Activated naive CD4-positive, alpha-beta T cell treated with anti-CD3 and anti-CD28 coated beads for 36 hours (primary cell): ENCODE results near the gene KRTAP3-3. TPM values are rescaled to one million over a fixed set of nuclear protein-coding genes. Genes with fewer than 3 reads are reported as not detected.
"Not testable (repeated sequence)": the region's sequence is repeated elsewhere in the genome, so short reads cannot be mapped to it uniquely, and the experiment has no call there.

Source experiments
- CTCF ChIA-PET: fragments of 350-600 bp; sonication (Branson Sonifier 250); formaldehyde crosslinking; loops from one replicate; lab custom pipeline; 2021; ENCODE audit warnings: antibody characterized with exemption; lab: Charles Lee
- DNase-seq: peaks from one replicate; pipeline ENCODE4 v3.0.0-alpha.2; 2020
- H3K27ac Mint-ChIP-seq: one replicate; pipeline ENCODE4 v1.8.0; 2021; ENCODE audit warnings: mild to moderate bottlenecking, mixed read lengths
- H3K27me3 Mint-ChIP-seq: one replicate; pipeline ENCODE4 v1.8.0; 2021; ENCODE audit warnings: low read depth, mixed read lengths
- H3K36me3 Mint-ChIP-seq: one replicate; pipeline ENCODE4 v1.8.0; 2021; ENCODE audit warnings: low read depth, mixed read lengths
- H3K4me1 Mint-ChIP-seq: one replicate; pipeline ENCODE4 v1.8.0; 2021; ENCODE audit warnings: low read depth, mixed read lengths
- H3K4me3 Mint-ChIP-seq: one replicate; pipeline ENCODE4 v1.8.0; 2021; ENCODE audit warnings: mild to moderate bottlenecking, moderate library complexity, mixed read lengths
- H3K9me3 Mint-ChIP-seq: one replicate; pipeline ENCODE4 v1.8.0; 2021; ENCODE audit warnings: mixed read lengths
- intact Hi-C: fragments of 100-400 bp; cut with micrococcal nuclease; formaldehyde crosslinking; loops from one replicate; pipeline ENCODE4 v1.15.1; 2023
- total RNA-seq, 2 experiments: library from RNA; stranded (reverse); gene quantifications; one replicate each; pipeline ENCODE4 v1.2.3, GENCODE V29; 2021

The KRTAP3-3 gene
- total RNA-seq, result not detected

DNA sequence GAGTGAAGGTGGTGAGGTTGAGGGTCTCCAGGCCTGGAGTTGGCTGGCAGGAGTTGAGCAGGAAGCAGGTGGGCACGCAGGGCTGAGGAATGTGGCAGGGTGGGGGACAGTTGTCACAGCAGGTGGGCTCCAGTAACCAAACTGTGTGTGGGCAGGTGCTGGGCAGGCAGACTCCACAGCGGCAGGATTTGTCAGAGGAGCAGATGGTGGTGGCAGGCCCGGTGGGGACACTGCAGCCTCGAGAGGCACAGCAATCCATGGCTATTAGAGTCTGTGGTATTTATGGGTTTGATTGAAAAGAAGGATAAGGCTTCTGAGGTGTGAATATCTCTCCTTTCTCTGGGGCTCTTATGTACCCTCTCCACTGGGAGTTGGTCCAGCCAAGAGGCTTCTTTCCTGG, at the start of gene KRTAP3-3:
Gene KRTAP3-3 (minus strand): TSS at position 326 of the 400 bp plus-strand sequence. CDS start 67 bp downstream, at position 259.
- CTCF ChIA-PET, result no interaction called here
- peaks cover 28% of the 10 kb centered on the region for H3K27me3 Mint-ChIP-seq

GRCh38 chr17:41042953-41043352, 49.0 kb upstream of the KRTAP3-3 start:
- intact Hi-C loops, result no loop called here
- peaks cover 18% of the 10 kb centered on the region for H3K27me3 Mint-ChIP-seq
- no peak for DNase-seq
- H3K36me3 Mint-ChIP-seq, result no peaks in the 10 kb centered on the region
- peaks cover 4% of the 10 kb centered on the region for H3K4me1 Mint-ChIP-seq
- CTCF ChIA-PET, result no interaction called here
- no peak overlapping the region for H3K4me3 Mint-ChIP-seq
- H3K27ac Mint-ChIP-seq, result no peak overlapping the region
- peaks cover 8% of the 10 kb centered on the region for H3K9me3 Mint-ChIP-seq

More for the DNA sequence above, at the start of gene KRTAP3-3:
- intact Hi-C loops, result no loop called here
- Mint-ChIP-seq H3K36me3 (no peaks in the 10 kb centered on the region), H3K27ac (no peak within 1 kb of the TSS), H3K4me1 (no peaks in the 10 kb centered on the region), H3K9me3 (no peaks in the 10 kb centered on the region), H3K4me3 (no peak within 1 kb of the TSS)
- no peak for DNase-seq

GRCh38 chr17:41040783-41041571, 47.0 kb upstream of the KRTAP3-3 start, which contains the start of gene KRTAP1-1:
KRTAP1-1 (minus strand) TSS chr17:41041450; CDS start chr17:41041397, 53 bp downstream.
- CTCF ChIA-PET, H3K4me1 Mint-ChIP-seq, intact Hi-C loops: not testable (repeated sequence)

DNA sequence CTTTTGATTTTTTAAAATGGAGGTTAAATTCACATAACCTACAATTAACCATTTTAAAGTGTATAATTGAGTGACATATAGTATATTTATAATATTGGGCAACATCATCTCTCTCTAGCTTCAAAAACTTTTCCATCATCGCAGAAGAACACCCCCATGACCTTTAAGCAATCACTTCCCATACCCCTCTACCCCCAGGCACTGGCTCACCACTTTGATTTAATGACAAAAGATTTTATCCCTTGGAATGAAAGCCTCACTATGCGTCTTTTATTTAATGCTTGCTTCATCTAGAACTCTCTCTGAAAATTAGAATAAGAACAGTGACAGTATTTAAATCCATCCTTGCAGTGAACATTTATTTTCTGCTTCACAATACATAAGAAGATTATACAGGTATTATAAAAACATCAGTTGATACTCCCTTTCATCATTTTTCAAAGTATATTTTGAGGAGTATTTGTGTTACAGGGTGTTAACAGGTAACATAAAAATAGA, 43.9 kb upstream of the KRTAP3-3 start:
- CTCF ChIA-PET, result no interaction called here
- Mint-ChIP-seq H3K36me3 (no peaks in the 10 kb centered on the region), H3K27ac (no peak overlapping the region), H3K4me3 (no peak overlapping the region), H3K9me3 (peaks cover 2% of the 10 kb centered on the region), H3K4me1 (no peaks in the 10 kb centered on the region), H3K27me3 (no peaks in the 10 kb centered on the region)
- no peak for DNase-seq
- intact Hi-C loops, result no loop called here

More at GRCh38 chr17:41040783-41041571, 47.0 kb upstream of the KRTAP3-3 start, which contains the start of gene KRTAP1-1:
- not testable (repeated sequence) for H3K27ac Mint-ChIP-seq, H3K4me3 Mint-ChIP-seq, H3K36me3 Mint-ChIP-seq, H3K27me3 Mint-ChIP-seq, DNase-seq, H3K9me3 Mint-ChIP-seq

DNA sequence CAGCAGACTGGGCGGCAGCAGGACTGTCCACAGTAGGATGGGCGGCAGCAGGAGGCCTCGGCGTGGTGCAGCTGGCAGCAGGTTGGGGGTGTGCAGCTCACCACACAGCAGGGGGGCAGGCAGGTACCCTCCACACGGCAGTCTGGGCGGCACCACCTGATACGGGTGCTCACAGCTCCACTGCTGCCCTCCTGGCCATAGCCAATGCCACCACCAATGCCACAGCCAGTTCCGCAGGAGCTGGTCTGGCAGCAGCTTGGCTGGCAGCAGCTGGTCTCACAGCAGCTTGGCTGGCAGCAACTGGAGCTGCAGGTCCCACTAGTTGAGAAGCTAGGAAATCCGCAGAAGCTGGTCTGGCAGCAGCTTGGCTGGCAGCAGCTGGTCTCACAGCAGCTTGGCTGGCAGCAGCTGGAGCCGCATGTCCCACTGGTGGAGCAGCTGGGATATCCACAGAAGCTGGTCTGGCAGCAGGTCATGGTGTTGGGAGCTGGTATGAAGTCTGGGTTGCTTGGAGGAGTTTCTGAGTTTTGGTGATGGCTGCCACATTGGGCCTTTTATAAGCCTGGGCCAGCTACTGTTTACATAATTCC, 40.5 kb upstream of the KRTAP3-3 start, which contains the start of gene KRTAP1-3:
Gene KRTAP1-3 (minus strand): TSS at position 529 of the 590 bp plus-strand sequence. CDS start 53 bp downstream, at position 476.
- intact Hi-C loops, H3K27me3 Mint-ChIP-seq, H3K36me3 Mint-ChIP-seq, H3K9me3 Mint-ChIP-seq, H3K27ac Mint-ChIP-seq, CTCF ChIA-PET, H3K4me3 Mint-ChIP-seq, DNase-seq, H3K4me1 Mint-ChIP-seq: not testable (repeated sequence)

DNA sequence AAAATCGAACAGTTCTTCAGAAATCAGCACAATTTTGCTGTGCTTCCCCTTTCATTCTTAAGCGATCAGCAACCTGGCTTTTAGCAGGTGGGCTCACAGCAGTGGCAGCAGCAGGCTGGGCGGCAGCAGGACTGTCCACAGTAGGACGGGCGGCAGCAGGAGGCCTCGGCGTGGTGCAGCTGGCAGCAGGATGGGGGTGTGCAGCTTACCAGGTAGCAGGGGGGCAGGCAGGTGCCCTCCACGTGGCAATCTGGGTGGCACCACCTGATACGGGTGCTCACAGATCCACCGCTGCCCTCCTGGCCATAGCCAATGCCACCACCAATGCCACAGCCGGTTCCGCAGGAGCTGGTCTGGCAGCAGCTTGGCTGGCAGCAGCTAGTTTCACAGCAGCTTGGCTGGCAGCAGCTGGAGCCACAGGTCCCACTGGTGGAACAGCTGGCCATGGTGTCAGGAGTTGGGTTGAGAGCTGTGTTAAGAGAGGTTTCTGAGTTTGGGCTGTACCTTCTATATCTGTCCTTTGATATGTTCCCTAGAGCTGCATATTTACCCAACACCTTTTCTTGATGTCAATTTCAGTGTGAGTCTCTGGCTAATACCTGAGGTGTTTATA, 35.8 kb upstream of the KRTAP3-3 start, which contains the start of gene KRTAP1-4:
Gene KRTAP1-4 (minus strand): TSS at position 563 of the 613 bp plus-strand sequence. CDS start 117 bp downstream, at position 446.
- Mint-ChIP-seq H3K4me1 (no peaks in the 10 kb centered on the region), H3K36me3 (no peaks in the 10 kb centered on the region), H3K27me3 (peaks cover 6% of the 10 kb centered on the region), H3K27ac (no peak within 1 kb of the TSS), H3K9me3 (no peaks in the 10 kb centered on the region), H3K4me3 (no peak within 1 kb of the TSS)
- CTCF ChIA-PET, result no interaction called here
- DNase-seq, result no peak
- intact Hi-C loops, result no loop called here

- no peak within 1 kb of the TSS for H3K27ac Mint-ChIP-seq
- no peak for DNase-seq
- H3K36me3 Mint-ChIP-seq, result no peaks in the 10 kb centered on the region
- no peaks in the 10 kb centered on the region for H3K4me1 Mint-ChIP-seq
- no peak within 1 kb of the TSS for H3K4me3 Mint-ChIP-seq
- CTCF ChIA-PET, result no interaction called here
- no peaks in the 10 kb centered on the region for H3K9me3 Mint-ChIP-seq
- intact Hi-C loops, result no loop called here
- peaks cover 8% of the 10 kb centered on the region for H3K27me3 Mint-ChIP-seq
Measured at GRCh38 chr17:41026715-41027471, 32.9 kb upstream of the KRTAP3-3 start, which contains the start of gene KRTAP1-5. KRTAP1-5 (minus strand) TSS chr17:41027208; CDS start chr17:41027155, 53 bp downstream.

DNA sequence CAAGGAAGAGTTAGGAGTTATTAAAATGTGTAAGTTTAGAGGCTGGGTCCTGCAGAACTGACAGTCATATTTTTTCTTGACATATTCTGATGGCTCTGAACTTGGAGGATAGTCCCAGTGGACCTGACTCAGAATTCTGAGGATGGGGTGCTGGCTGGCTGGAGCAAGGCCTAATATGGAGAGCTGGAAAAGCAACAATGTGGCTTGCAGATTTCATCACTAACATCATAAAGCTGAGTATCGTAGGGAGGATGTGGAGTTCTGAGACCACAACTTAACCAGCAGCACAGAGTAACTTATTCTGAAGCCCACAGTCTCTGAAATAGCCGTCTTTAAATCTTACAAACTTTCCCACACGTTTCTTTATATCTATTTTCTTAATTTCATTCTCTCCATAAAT, 30.7 kb upstream of the KRTAP3-3 start:
- intact Hi-C loops, result no loop called here
- no peak overlapping the region for H3K27ac Mint-ChIP-seq
- H3K36me3 Mint-ChIP-seq, result no peaks in the 10 kb centered on the region
- CTCF ChIA-PET, result no interaction called here
- H3K4me1 Mint-ChIP-seq, result no peaks in the 10 kb centered on the region
- H3K27me3 Mint-ChIP-seq, result peaks cover 5% of the 10 kb centered on the region
- no peak for DNase-seq
- H3K4me3 Mint-ChIP-seq, result no peak overlapping the region
- no peaks in the 10 kb centered on the region for H3K9me3 Mint-ChIP-seq

DNA sequence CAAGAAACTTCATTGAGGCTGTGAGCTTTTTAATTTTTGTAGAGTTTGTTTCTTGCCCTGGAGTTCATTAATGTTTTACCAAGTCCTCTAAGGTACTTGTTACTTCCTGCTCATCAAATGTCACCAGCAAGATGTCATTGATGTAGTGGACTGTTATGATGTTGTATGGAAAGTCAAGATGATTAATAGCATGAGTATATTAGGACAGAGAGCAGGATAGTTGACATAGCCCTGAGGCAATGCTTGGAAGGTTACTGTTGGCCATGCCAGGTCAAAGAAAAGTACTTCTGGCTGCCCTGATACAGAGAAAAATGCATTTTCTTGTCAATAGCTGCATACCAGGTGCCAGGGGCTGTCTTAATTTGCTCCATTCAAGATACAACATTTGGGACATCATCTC, 26.4 kb upstream of the KRTAP3-3 start:
- no peak overlapping the region for H3K27ac Mint-ChIP-seq
- H3K4me3 Mint-ChIP-seq, result no peak overlapping the region
- CTCF ChIA-PET, result interaction anchor here (0.7 kb wide), 1 partner anchor 15 kb away, joined by 3 read pairs; no protein-coding TSS in a partner anchor
- intact Hi-C loops, result no loop called here
- H3K27me3 Mint-ChIP-seq, result peaks cover 2% of the 10 kb centered on the region
- DNase-seq, result no peak
- H3K9me3 Mint-ChIP-seq, result no peaks in the 10 kb centered on the region
- no peaks in the 10 kb centered on the region for H3K36me3 Mint-ChIP-seq
- H3K4me1 Mint-ChIP-seq, result no peaks in the 10 kb centered on the region

- Mint-ChIP-seq H3K36me3 (no peaks in the 10 kb centered on the region), H3K27me3 (peaks cover 2% of the 10 kb centered on the region), H3K9me3 (no peaks in the 10 kb centered on the region), H3K4me3 (no peak overlapping the region), H3K27ac (no peak overlapping the region), H3K4me1 (no peaks in the 10 kb centered on the region)
- no peak for DNase-seq
- CTCF ChIA-PET, result interaction anchor here (0.6 to 0.7 kb wide), 3 partner anchors 14 to 413 kb away, joined by 3 to 4 read pairs (median 4); no protein-coding TSS in a partner anchor
- intact Hi-C loops, result no loop called here
Measured at GRCh38 chr17:41019415-41019814, 25.5 kb upstream of the KRTAP3-3 start.

DNA sequence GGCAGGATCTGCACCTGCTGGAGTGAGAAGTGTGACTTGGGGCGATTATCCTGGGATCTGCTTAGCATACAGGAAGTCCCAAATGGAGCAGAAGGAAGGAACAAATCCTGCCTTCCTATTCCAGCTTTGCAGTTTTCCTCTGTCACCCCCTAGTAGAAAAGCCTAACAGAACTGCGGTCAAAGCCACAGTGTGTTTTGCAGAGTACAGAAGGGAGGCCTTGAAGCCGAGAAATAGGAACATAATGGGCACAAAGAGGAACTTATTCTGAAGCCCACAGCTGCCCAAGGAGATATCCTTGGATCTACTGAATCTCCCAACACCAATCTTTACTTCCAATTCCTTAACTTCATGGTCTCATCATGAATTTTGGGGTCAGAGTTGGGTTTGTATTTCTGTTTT, 24.6 kb upstream of the KRTAP3-3 start:
- Mint-ChIP-seq H3K36me3 (no peaks in the 10 kb centered on the region), H3K27me3 (peaks cover 2% of the 10 kb centered on the region), H3K4me1 (no peaks in the 10 kb centered on the region), H3K4me3 (no peak overlapping the region), H3K9me3 (no peaks in the 10 kb centered on the region), H3K27ac (no peak overlapping the region)
- intact Hi-C loops, result no loop called here
- DNase-seq, result no peak
- CTCF ChIA-PET, result no interaction called here
